EH (cell line): Measurements from ENCODE around the gene OPRL1.

Experiments
- DNase-seq: peaks from one replicate; pipeline ENCODE4 v3.0.0-alpha.2; 2015; ENCODE audit warnings: low read depth

The OPRL1 gene

GRCh38 chr20:64056889-64057627 lies 22.8 kb upstream of the OPRL1 start:
- DNase-seq = no peak

- DNase-seq = peak; percentile 65
Observed at GRCh38 chr20:64057628-64058498, 22.0 kb upstream of the OPRL1 start.

GRCh38 chr20:64058536-64058935 lies 21.3 kb upstream of the OPRL1 start:
- peak; percentile 29 for DNase-seq

- no peak for DNase-seq
Observed at GRCh38 chr20:64062276-64062595, 17.6 kb upstream of the OPRL1 start.

GRCh38 chr20:64062596-64063388 lies 17.1 kb upstream of the OPRL1 start, which contains the start of gene TCEA2:
Gene TCEA2, plus strand, starts transcription at chr20:64063198. Its CDS starts 115 bp downstream, at chr20:64063313.
- DNase-seq = peak; percentile 95

GRCh38 chr20:64063389-64064144 lies 16.3 kb upstream of the OPRL1 start:
- DNase-seq = peak; percentile 35

GRCh38 chr20:64064145-64064698 lies 15.7 kb upstream of the OPRL1 start:
- peak; percentile 80 for DNase-seq

GRCh38 chr20:64065062-64065973 lies 14.6 kb upstream of the OPRL1 start:
- DNase-seq = no peak

- DNase-seq = peak; percentile 88
Observed at GRCh38 chr20:64065974-64066343, 13.9 kb upstream of the OPRL1 start.

- no peak for DNase-seq
Observed at GRCh38 chr20:64067005-64067632, 12.8 kb upstream of the OPRL1 start.

- no peak for DNase-seq
Observed at GRCh38 chr20:64067733-64068307, 12.1 kb upstream of the OPRL1 start.

GRCh38 chr20:64068386-64069208 lies 11.3 kb upstream of the OPRL1 start:
- no peak for DNase-seq

- DNase-seq = no peak
Observed at GRCh38 chr20:64069209-64069613, 10.7 kb upstream of the OPRL1 start.

- DNase-seq = peak; percentile 32
Observed at GRCh38 chr20:64069614-64070243, 10.2 kb upstream of the OPRL1 start.

GRCh38 chr20:64070244-64070993 lies 9.5 kb upstream of the OPRL1 start:
- no peak for DNase-seq

- DNase-seq = no peak
Observed at GRCh38 chr20:64071341-64072332, 8.2 kb upstream of the OPRL1 start.
